KMS-11 (cell line): ENCODE data around the gene EXOC3L1.

Experiments used
- H2AFZ ChIP-seq: fragments of 200-600 bp; sonication (generic); 2 replicates; pipeline ENCODE4 v1.6.1; 2016; ENCODE audit warnings: antibody characterized with exemption, mixed run types, low read depth
- H3K27ac ChIP-seq: fragments of 200-600 bp; sonication (generic); 2 replicates; pipeline ENCODE4 v1.6.1; 2016; ENCODE audit warnings: mild to moderate bottlenecking, mixed run types
- H3K27me3 ChIP-seq: fragments of 200-600 bp; sonication (generic); 2 replicates; pipeline ENCODE4 v1.6.1; 2017; ENCODE audit warnings: mild to moderate bottlenecking, low read depth, mixed run types, moderate library complexity; ENCODE audit not compliant: insufficient read depth
- H3K36me3 ChIP-seq: fragments of 200-600 bp; sonication (generic); 2 replicates; pipeline ENCODE4 v1.6.1; 2017; ENCODE audit warnings: mild to moderate bottlenecking, mixed run types; ENCODE audit not compliant: insufficient read depth
- H3K4me1 ChIP-seq: fragments of 200-600 bp; sonication (generic); 2 replicates; pipeline ENCODE4 v1.6.1; 2016; ENCODE audit warnings: mild to moderate bottlenecking, low read depth, mixed run types; ENCODE audit not compliant: poor library complexity, severe bottlenecking
- H3K4me2 ChIP-seq: fragments of 200-600 bp; sonication (generic); 2 replicates; pipeline ENCODE4 v1.7.0; 2016; ENCODE audit warnings: mild to moderate bottlenecking, mixed run types
- H3K4me3 ChIP-seq: fragments of 200-600 bp; sonication (generic); IDR thresholded peaks from 2 replicates; pipeline ENCODE4 v1.6.1; 2017; ENCODE audit warnings: low read depth, low read length, mixed read lengths; ENCODE audit not compliant: insufficient read depth
- H3K79me2 ChIP-seq: fragments of 200-600 bp; sonication (generic); 2 replicates; pipeline ENCODE4 v1.6.1; 2016; ENCODE audit warnings: low read depth, mixed run types; ENCODE audit not compliant: insufficient read depth
- H3K9ac ChIP-seq: fragments of 200-600 bp; sonication (generic); 2 replicates; pipeline ENCODE4 v1.6.1; 2016; ENCODE audit warnings: mild to moderate bottlenecking, mixed run types
- H4K20me1 ChIP-seq: fragments of 200-600 bp; sonication (generic); 2 replicates; pipeline ENCODE4 v1.6.1; 2016; ENCODE audit warnings: mild to moderate bottlenecking, mixed run types; ENCODE audit not compliant: insufficient read depth
- CTCF ChIP-seq: fragments of 200-600 bp; sonication (generic); conservative IDR thresholded peaks from 2 replicates; pipeline ENCODE4 v1.6.1; 2017; ENCODE audit warnings: low read depth, mild to moderate bottlenecking, antibody characterized with exemption, low read length, moderate library complexity, mixed read lengths

The EXOC3L1 gene, protein sequence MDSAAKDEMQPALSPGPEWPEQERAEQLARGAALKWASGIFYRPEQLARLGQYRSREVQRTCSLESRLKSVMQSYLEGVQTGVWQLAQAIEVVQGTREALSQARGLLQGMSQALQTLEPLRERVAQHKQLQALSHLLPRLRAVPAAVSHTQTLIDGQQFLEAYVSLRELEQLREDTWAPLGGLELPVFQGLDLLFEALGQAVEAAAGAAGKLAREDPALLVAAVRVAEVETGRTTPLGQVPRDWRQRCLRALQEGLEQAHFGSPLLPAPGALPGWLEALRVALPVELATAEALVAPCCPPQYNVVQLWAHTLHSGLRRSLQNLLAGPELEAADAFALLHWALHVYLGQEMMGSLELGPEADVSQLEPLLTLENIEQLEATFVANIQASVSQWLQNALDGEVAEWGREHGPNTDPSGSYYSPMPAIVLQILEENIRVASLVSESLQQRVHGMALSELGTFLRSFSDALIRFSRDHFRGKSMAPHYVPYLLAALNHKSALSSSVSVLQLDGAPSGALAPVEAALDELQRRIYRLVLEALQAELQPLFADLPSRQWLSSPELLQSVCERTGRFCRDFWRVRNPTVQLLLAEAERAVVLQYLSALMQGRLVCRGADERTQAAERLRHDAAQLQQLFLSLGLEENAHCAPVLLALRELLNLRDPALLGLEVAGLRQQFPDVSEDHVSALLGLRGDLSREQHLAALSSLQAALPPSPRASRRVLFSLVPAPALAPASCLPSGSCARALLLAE

DNA sequence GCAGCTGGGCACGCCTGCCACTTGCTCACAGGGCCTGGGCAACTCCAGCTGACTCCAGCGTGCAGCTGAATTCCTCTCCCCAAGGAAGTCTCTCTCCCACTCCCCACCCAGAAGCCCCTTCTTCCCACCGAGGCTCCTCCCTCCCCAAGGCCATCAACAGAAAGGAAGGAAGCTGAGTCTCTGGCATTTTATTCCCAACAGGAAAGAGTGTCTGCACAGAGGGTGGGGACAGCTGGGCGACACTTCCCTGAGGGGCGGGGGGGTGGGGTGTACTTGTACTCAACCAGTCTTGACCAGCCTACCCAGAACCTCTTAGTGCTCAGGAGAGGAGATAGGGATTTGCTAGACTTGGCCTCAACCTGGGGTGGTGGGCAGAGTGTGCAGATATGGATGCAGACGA is at the start of gene EXOC3L1:
EXOC3L1 (minus strand) TSS at position 96 of the 400 bp plus-strand sequence. CDS start 460 bp downstream, outside the sequence.
- Histone ChIP-seq H3K9ac (no peak within 1 kb of the TSS), H3K27ac (no peak within 1 kb of the TSS), H3K27me3 (peaks cover 17% of the 10 kb centered on the region; the same call in 1 of the 2 replicates), H4K20me1 (no peaks in the 10 kb centered on the region), H3K4me1 (peaks cover 19% of the 10 kb centered on the region), H3K4me3 (no peak within 1 kb of the TSS), H3K79me2 (peaks cover 24% of the 10 kb centered on the region), H3K36me3 (no peaks in the 10 kb centered on the region), H3K4me2 (no peak within 1 kb of the TSS), H2AFZ (no peak within 1 kb of the TSS)
- no peak for TF ChIP-seq CTCF

GRCh38 chr16:67238806-67239470 is 49.0 kb upstream of the EXOC3L1 start:
- TF ChIP-seq CTCF = no peak

GRCh38 chr16:67238278-67238575 is 48.3 kb upstream of the EXOC3L1 start:
- Histone ChIP-seq H3K27me3 (no peaks in the 10 kb centered on the region), H3K4me1 (peaks cover 18% of the 10 kb centered on the region), H3K4me3 (no peak overlapping the region), H2AFZ (no peak overlapping the region), H3K27ac (no peak overlapping the region), H4K20me1 (no peaks in the 10 kb centered on the region), H3K36me3 (no peaks in the 10 kb centered on the region), H3K79me2 (peaks cover 5% of the 10 kb centered on the region; the same call in 1 of the 2 replicates), H3K9ac (no peak overlapping the region), H3K4me2 (no peak overlapping the region)
- no peak for TF ChIP-seq CTCF

More at GRCh38 chr16:67238806-67239470, 49.0 kb upstream of the EXOC3L1 start:
- H3K27ac ChIP-seq = no peak overlapping the region
- no peaks in the 10 kb centered on the region for H4K20me1 ChIP-seq
- H3K36me3 ChIP-seq = no peaks in the 10 kb centered on the region
- H3K4me2 ChIP-seq = no peak overlapping the region
- no peak overlapping the region for H3K9ac ChIP-seq
- peaks cover 5% of the 10 kb centered on the region; the same call in 1 of the 2 replicates for H3K79me2 ChIP-seq
- H2AFZ ChIP-seq = no peak overlapping the region
- H3K4me3 ChIP-seq = no peak overlapping the region
- H3K27me3 ChIP-seq = no peaks in the 10 kb centered on the region
- peaks cover 19% of the 10 kb centered on the region for H3K4me1 ChIP-seq

DNA sequence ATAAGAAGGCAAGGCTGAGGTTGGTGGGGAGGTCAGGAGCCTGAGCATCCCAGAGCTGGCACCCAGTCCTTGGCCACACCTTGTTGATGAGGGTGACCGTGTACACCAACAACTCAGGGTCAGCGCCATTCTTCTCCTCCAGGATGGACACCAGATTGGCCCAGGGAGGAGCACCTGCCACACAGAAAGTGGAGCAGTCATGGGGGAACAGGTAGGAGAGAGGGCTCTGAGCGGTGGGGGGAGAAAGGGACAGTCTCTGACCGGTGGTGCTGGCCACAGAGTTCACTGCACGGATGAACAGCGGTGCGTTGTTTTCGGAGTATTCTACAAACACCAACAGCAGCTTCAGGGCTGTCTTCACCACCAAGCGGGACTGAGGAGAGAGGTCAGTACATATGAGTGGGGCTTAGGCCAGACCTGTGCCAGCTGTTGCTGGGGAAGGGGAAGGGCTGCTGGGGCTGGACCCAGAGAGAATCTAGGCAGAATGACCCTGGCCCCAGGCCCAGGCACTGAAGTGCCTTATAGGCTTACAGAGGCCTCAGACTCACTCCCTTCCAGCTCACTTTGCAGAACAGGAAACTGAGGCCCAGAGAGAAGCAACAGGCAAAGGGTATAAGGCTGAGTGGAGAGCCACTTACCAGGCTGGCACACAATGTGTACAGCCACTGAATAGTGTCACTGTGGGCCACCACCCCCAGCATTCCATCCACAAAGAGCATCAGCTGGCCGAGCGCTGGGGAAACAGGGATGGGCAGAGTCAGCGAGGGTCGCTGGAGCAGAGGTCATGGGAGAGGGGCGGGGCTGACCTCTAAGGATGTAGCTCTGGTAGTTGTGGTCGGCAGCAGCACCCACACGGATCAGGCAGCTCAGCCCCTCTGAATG is 47.7 kb upstream of the EXOC3L1 start:
- H2AFZ ChIP-seq = no peak overlapping the region
- TF ChIP-seq CTCF = no peak
- no peaks in the 10 kb centered on the region for H3K27me3 ChIP-seq
- no peak overlapping the region for H3K4me2 ChIP-seq
- no peak overlapping the region for H3K27ac ChIP-seq
- peaks cover 18% of the 10 kb centered on the region for H3K4me1 ChIP-seq
- H4K20me1 ChIP-seq = no peaks in the 10 kb centered on the region
- no peaks in the 10 kb centered on the region for H3K36me3 ChIP-seq
- peaks cover 5% of the 10 kb centered on the region; the same call in 1 of the 2 replicates for H3K79me2 ChIP-seq
- no peak overlapping the region for H3K4me3 ChIP-seq
- H3K9ac ChIP-seq = no peak overlapping the region
